NCI-H748 (cell line): Measurements from ENCODE around the gene RNF26.

Source experiments
- DNase-seq: peaks from one replicate; lab custom pipeline; 2025; ENCODE audit not compliant: unreplicated experiment; lab: John Stamatoyannopoulos, UW

Gene RNF26

GRCh38 chr11:119334174-119334930 is at the start of gene RNF26:
Gene RNF26, plus strand, starts transcription at chr11:119334527. Its CDS starts 596 bp downstream, at chr11:119335123.
- DNase-seq = peak; percentile 97

- no peak for DNase-seq
These were observed 48.9 kb upstream of the RNF26 start for GRCh38 chr11:119285431-119285830.

GRCh38 chr11:119288219-119288618 is 46.1 kb upstream of the RNF26 start:
- DNase-seq = no peak

GRCh38 chr11:119290894-119291497 is 43.3 kb upstream of the RNF26 start:
- no peak for DNase-seq

- no peak for DNase-seq
These were observed 40.9 kb upstream of the RNF26 start for GRCh38 chr11:119293461-119293860.

- DNase-seq = no peak
These were observed 39.1 kb upstream of the RNF26 start for GRCh38 chr11:119295178-119295577.

GRCh38 chr11:119297938-119298337 is 36.4 kb upstream of the RNF26 start:
- no peak for DNase-seq

- no peak for DNase-seq
These were observed 35.6 kb upstream of the RNF26 start for GRCh38 chr11:119298726-119299125.

- no peak for DNase-seq
These were observed 34.9 kb upstream of the RNF26 start for GRCh38 chr11:119299416-119299815.

GRCh38 chr11:119300198-119300964 is 33.9 kb upstream of the RNF26 start:
- DNase-seq = no peak

- DNase-seq = no peak
These were observed 31.1 kb upstream of the RNF26 start for GRCh38 chr11:119303227-119303718.

- DNase-seq = no peak
These were observed 28.6 kb upstream of the RNF26 start for GRCh38 chr11:119305556-119306372.

- DNase-seq = no peak
These were observed 27.9 kb upstream of the RNF26 start for GRCh38 chr11:119306373-119306890.

GRCh38 chr11:119307219-119307618 is 27.1 kb upstream of the RNF26 start:
- no peak for DNase-seq

GRCh38 chr11:119307974-119308373 is 26.4 kb upstream of the RNF26 start:
- no peak for DNase-seq

- DNase-seq = no peak
These were observed 24.9 kb upstream of the RNF26 start for GRCh38 chr11:119309411-119309810.

GRCh38 chr11:119309953-119310681 is 24.2 kb upstream of the RNF26 start:
- DNase-seq = no peak

GRCh38 chr11:119310682-119311052 is 23.7 kb upstream of the RNF26 start:
- no peak for DNase-seq

- no peak for DNase-seq
These were observed 19.6 kb upstream of the RNF26 start for GRCh38 chr11:119314726-119315125.
